AG08396 (cell line): Measurements from ENCODE around the gene CACNA1G.

Experiments
- DNase-seq: peaks from one replicate; pipeline ENCODE4 v3.0.0; 2012; ENCODE audit warnings: low spot score, mixed read lengths

The CACNA1G gene

DNA sequence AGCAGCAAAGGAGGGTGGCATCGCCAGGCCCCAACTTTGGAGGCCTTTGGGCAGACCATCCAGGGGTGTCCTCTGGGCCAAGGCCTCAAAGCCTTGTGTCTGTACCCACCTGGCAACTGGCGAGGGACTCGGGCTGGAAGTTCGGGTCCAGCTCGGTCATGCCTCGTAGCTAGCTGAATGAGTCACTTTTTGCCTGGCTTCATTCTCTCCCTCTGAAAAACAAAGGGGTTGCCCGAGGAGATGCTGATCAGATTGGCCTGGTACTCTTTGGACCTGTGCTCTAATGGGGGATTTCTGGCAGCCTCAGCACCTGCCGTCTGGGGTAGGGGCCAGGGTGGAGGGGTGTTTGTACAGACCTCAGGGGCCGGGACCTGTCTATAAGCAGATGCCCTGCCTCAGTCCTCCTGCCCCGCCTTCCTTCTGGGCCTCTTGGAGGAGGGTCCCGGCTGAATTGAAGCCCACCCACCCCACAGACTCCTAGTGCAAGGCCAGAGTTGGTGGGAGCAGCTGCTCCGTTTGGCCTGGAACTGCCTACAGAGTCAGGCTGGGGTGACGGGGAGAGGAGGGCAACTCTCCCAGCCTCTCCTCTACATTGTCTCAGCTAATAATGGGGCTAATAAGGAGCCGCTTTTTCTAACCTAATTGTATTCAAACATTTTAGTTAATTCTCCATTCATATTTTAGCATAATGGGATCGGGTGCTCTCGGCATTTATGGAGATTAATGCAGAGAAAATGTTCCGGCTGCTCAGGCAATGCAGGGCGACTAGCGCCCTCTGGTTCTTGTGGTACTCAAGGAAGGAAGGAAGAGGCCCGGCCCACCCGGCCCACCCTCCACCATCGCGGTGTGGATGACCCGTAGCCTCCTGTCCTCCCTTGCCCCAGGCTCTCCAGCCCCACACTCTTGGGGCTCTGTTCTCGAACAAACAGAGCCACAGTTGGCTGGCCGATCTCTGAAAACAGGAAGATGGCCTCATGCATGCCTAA lies 52.8 kb downstream of the CACNA1G start:
- DNase-seq: no peak

DNA sequence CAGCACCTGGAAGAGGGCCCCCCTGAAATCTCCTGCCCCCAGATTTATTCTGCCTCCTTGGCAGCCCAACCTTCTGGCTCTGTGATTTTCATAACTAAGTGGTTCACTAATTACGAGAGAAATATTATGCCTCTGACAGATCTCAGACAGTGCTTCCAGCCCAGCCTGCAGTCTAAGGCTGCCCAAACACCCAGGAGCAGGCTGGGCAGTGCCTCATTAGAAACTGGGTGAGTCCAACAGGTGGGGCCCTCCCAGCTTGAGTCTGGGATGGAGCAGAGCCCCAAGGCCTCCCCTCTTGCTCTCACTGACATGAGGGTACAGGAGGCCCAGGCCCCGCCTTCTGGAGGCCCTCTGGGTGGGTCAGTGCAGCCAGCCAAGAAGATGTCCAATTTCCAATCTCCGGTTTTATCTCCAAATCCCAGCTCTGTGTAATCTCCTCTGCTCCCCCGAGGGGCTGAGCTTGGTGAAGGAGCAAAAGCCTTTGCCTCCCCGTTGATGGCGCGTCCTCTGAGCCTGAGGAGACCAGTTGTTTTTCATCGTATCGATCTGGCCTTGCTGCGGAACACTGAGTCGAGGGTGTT lies 54.0 kb downstream of the CACNA1G start:
- DNase-seq: no peak

DNA sequence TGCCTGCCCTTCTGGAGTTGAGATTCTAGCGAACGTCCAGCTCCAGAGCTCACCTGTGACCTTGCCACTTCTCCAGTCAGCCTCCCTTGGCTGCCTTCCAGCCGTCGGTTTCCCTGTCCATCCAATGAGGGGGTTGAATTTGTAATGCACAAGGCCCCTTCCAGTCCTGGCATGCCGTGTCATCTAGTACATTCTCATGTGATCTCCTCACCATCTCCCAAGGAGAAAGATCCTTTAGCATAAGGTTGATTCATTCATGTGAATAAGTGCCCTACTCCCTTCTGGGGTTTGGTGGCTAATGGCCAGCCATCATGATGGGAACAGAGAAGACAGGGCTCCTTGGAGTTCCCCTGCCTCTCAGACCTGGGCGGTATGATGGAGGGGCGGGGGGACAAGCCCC lies 55.3 kb downstream of the CACNA1G start:
- no peak for DNase-seq

DNA sequence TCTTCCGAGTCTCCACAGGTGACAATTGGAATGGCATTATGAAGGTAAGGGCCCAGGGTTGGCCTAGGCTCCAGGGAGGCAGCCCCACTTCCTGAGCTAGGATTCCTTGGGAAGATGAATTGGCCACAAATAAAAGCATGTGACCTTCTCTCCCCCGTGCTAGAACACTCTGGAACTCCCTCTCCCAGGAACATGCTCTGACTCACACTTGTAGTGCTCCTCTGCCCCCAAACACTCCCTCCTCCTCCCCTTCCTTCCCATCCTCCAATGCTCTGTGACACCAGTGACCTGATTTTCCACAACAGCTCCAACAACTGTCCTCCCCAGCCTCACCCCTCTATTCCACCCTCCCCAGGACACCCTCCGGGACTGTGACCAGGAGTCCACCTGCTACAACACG lies 57.8 kb downstream of the CACNA1G start:
- DNase-seq: no peak

DNA sequence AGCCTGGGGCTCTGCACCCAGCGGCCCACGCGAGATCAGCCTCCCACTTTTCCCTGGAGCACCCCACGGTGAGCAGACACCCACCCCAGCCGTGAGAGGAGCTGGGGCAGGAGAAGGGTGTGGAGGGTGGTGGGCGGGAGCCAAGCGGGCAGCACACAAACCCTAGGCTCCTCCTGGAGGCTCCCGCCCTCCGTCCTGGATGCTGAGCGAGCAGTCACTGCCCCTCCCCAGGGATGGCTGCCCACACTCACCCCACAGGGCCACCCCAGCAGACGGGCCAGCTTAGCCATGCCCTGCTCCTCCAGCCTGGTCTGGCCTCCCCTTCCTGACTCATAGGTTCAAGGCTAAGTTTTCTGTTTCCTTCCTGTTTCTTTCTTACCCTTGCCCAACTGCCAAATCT lies 58.4 kb downstream of the CACNA1G start:
- peak; percentile 48 for DNase-seq

DNA sequence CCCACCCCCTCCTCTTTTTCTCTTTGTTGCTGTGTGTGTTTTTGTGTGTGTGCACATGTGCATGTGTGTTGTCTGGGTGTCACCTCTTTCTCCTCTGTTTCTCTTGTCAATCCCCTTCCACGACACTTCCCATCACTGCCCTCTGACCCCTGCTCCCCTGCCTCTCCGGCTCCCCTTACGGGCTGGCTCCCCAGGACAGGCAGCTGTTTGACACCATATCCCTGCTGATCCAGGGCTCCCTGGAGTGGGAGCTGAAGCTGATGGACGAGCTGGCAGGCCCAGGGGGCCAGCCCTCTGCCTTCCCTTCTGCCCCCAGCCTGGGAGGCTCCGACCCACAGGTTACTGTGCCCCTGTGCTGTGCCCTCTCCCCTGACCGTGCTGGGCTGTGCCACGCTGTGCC lies 59.0 kb downstream of the CACNA1G start:
- DNase-seq: no peak

DNA sequence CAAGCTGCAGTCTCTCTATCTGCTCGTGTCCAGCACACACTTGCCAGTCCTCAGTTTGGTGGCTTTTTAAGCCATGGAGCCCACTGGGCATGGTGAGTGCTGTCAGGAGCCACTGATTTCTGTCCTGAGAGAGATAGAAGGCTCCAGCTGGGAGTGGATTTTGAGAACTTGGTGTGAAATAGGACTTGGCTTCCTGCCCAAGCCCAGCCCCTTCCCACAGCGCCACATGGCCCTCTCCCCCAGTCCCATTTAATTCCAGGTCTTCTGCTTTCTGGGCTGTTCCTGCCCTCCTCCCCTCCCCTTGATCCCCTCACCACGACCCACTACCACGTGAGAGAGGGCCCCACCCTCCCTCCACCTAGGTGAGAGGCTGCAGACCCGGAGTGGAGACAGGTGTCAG lies 59.7 kb downstream of the CACNA1G start:
- DNase-seq: no peak

DNA sequence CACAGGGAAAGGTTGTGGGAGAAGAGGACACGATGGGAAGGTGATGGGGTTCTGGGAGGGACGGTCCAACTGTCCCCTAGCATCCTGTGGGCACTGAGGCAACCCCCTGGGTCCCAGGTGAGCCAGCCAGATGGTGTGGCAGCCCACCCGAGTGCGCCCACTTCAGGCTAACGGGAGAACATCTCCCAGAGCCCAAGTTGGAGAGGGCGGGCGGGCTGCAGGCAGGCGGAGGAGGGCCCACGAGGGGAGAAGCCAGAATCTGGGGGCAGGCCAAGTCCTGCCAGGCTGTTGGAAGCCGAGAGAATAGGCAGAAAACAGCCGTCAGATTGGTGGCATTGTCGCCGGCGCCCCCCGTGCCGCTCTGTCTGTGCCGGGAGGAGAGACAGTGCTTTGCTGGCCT lies 60.3 kb downstream of the CACNA1G start:
- no peak for DNase-seq

DNA sequence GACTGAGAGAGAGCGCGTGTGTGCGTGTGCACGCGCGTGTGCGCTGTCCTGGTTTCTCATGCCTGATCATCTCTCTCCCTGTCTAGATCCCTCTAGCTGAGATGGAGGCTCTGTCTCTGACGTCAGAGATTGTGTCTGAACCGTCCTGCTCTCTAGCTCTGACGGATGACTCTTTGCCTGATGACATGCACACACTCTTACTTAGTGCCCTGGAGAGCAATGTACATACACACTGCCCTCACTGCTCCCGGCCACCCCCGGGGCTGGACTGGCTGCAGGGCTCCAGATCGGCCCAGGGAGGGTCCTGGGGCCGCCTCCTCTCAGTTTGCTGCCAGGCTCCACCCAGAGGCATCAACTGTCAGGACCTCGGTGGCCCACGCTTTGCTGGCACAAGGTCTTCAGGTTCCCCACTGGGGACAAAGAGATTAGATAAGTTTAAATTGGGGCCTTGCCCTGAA lies 61.1 kb downstream of the CACNA1G start:
- no peak for DNase-seq

DNA sequence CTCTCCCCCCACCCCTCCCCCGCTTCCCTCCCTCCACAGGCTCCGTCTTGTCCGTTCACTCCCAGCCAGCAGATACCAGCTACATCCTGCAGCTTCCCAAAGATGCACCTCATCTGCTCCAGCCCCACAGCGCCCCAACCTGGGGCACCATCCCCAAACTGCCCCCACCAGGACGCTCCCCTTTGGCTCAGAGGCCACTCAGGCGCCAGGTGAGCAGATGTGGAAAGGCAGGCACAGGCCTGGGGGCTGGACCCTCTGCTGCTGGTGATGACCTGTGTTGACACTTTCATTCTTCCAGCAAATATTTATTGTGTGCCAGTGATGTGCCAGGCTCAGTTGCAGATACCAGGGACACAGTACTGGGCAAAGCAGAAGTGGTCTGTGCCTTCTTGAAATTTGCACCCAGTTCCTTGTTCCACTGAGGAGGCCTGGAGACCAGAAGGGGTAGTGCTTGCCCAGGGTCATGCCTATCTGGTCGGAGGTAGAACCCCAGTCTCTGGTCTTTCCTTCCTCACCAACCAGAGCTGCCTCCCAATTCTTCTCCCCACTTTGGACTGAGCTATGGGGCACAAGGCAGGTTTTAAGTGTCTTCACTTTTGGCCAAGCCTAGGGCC lies 63.9 kb downstream of the CACNA1G start:
- no peak for DNase-seq

DNA sequence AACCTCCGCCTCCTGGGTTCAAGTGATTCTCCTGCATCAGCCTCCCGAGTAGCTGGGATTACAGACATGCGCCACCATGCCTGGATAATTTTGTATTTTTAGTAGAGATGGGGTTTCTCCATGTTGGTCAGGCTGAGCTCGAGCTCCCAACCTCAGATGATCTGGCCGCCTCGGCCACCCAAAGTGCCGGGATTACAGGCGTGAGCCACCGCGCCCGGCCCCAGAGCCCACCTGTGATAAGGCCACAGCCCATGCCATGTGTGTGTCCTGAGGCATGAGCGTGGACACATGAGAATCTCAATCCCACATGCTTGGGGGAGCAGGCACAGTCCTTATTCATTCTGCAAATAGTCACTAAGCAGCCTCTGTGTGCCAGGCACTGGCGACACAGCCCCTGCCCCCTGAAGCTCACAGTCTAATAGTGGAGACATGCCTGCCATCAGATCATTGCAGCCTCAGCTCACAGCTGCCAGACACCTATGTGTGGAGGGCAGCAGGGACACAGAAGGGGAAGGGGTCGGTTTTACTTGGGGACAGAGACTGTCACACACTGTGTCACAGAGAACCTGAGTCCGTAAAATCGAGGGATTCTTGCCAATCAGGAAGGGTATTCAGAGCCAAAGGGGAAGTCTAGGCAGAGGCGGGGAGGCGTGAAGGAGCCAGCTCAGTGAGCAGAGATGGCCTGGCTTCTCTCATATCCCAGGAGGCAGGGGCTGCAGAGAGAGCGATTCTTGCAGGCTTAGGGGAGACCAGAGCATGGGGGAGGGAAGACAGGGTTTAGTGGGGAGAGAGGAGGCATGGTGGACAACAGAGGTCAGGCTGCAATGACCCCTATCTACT lies 64.7 kb downstream of the CACNA1G start:
- DNase-seq: no peak

DNA sequence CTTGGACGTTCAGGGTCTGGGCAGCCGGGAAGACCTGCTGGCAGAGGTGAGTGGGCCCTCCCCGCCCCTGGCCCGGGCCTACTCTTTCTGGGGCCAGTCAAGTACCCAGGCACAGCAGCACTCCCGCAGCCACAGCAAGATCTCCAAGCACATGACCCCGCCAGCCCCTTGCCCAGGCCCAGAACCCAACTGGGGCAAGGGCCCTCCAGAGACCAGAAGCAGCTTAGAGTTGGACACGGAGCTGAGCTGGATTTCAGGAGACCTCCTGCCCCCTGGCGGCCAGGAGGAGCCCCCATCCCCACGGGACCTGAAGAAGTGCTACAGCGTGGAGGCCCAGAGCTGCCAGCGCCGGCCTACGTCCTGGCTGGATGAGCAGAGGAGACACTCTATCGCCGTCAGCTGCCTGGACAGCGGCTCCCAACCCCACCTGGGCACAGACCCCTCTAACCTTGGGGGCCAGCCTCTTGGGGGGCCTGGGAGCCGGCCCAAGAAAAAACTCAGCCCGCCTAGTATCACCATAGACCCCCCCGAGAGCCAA lies 65.6 kb downstream of the CACNA1G start:
- DNase-seq: peak; percentile 81

DNA sequence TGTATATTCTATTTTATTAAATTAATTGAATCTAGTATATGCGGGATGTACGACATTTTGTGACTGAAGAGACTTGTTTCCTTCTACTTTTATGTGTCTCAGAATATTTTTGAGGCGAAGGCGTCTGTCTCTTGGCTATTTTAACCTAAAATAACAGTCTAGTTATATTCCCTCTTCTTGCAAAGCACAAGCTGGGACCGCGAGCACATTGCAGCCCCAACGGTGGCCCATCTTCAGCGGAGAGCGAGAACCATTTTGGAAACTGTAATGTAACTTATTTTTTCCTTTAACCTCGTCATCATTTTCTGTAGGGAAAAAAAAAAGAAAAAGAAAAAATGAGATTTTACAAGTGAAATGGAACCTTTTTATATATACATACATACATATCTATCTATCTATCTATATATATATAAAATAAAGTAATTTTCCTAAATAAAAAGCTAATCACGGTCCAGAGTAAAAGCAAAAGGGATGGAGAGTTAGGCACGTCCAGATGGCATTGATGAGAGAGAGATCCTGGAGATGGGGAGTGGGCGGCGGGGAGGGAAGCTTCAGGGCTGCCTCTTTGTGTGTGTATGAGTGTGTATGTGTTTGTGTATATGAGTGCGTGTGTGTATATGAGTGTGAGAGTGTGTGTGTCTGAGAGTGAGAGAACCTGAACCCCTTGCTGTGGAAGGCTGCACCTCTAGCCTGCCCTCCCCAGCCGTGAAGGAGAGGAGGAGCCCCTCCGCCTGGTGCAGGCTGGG lies 66.7 kb downstream of the CACNA1G start:
- no peak for DNase-seq

DNA sequence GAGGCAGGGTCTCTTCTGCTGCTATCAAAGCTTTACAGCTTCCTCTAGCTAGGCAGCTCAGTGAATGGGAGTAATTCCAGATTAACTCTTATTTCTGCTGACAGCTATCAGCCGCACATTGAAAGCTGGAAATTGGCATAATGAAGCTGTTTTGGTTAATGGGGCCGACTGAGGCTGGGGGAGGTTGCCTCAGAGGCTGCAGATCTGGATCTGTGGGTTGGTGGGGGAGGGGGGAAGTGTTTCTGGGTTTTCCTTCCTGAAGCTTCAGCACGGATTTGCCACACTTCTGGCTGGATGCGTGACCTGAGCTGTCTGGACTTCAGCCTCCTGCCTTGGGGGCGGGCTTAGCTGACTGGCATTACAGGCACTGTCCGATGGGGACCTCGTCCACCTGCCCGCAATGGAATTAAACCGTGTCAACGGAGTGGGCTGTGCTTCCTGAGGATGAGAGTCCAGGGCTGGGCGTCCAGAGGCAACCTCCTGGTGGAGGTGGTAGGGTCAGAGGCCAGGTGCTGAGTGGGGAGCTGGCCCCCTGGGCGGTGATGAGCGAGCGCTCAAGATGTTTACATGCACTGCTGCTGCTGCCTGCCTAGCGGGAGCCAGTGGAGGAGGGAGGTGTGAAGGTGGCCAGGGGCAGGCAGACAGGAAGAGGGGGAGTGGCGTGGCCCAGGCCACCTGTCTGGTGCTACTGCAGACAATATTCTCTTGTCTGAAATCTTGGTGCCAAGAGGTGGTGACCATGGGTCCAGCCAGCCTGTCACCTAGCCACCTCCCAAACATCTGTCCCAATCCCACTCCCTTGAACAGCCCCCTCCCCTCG lies 67.5 kb downstream of the CACNA1G start:
- DNase-seq: no peak

DNA sequence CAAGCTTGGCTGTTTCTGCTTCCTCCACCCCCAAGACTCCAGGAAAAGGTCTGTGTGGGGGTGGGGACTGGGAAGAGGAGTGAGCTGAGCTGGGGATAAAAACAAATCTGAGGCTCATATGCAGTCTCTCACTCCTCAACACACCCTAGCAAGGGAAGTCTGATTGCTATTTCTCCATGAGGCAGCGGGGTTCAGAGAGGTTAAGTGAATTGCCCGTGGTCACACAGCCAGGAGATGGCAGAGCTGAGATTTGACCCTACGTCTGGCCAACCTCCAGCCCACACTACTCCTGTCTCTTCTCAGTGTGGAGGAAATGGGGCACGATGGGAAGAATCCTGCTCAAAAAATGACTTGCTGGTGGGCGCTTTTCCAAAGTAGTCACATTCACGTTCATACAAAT lies 69.4 kb downstream of the CACNA1G start:
- no peak for DNase-seq

DNA sequence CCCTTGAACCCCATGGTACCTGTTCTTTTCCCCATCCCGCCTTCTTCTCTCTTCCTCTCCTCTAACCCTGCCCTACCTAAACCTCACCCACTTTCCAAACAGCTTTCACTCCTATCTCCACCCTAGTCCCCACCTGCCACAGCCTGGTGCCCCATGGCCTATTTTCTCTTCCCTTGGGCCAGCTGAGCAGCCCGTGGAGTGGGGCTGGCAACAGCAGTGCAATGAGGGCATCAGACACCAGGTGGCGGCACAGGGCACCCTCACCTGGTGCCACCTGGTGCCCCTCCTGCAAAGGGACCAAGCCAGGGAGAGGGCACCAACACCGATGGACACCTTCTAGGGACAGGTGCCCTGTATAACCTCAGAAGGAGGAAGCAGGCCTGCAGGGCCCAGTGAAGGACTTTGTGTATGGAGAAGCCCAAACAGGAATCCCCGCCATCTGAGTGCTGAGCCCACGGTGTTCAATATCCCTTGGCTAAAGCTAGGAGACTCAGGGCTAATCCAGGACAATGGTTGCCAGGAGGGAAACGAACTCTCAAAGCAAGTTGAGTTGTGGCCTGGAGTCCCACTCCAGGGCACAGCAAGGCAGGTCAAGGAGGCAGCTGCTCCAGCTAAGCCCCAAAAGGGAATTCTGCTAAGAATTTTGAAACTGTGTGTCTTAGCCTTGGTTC lies 70.1 kb downstream of the CACNA1G start:
- DNase-seq: peak; percentile 69

DNA sequence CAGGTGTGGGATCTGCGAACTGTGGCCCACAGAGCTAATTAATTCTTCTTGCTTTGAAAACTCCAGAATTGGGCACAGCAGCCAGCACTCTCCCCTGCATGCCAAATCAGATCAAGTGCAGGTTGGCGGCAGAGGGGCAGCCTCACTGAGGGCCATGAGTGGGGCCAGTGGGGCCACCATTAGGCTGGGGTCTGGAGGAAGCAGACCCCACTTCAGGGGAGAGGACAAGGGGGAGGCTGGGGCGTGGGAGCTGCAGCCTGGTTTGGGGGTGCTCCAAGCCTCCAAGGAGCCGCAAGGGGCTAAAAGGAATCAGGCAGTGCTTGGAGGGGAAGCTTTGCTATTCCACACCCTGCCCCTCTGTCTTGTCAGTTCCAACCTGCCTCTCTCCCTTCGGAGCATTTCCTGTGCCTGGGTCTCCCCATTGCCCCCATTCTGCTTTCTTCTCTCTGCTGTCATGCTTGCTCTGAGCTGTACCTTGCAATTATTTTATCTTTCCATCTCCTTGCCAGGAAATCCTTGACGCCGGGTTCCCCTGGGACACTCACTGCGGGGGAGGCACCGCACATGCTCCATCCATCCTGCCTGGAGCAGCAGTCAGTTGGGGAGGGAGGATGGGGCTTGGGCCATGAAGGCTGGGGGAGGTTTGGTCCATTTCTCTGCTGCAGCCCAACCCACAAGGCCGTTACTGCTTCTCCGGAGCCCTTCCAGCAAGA lies 70.8 kb downstream of the CACNA1G start:
- DNase-seq: no peak

DNA sequence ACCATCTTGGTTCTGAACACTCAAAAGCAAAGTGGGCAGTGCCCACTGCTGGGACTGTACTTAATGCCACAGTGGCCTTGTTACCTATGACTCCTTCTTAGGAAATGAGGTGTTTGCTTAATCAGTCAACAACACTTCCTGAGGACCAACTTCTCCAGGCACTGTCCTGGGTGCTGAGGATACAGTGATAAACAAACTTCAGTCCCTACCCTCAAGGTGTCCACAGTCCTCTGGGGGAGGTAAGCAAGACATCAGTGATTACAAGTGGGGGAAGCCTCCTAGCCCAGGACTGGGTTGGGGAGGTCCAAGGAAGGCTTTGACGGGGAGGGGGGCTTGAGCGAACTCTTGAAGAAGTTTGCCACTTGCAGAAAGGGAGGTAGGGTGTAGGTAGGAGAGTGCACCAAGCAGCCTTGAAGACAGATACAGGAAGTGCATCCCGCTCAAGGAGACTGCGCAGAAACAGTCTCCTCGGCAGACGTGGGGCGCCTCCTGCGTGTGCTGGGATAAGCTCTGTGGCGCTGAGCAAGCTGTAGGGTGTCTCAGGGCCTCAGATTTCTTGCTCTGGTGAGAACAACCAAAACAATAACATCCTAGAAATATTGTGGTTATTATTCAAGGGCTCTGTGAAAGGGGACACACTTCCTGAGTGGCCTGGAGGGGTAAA lies 71.5 kb downstream of the CACNA1G start:
- no peak for DNase-seq
